ENCODE measurements around the gene PTPRN2.
"Not testable (repeated sequence)": the region's sequence is repeated elsewhere in the genome, so short reads cannot be mapped to it uniquely, and the experiment has no call there.

Gene PTPRN2

GRCh38 chr7:157922576-157922975, 665.0 kb downstream of the PTPRN2 start:
- no peaks in the 10 kb centered on the region for H3K4me1 ChIP-seq (ENCODE audit: insufficient read depth, low read length)
- no peaks in the 10 kb centered on the region for H3K36me3 ChIP-seq (ENCODE audit: insufficient read depth, low read length)
- no peaks in the 10 kb centered on the region; the same call in 1 of the 2 replicates for H3K9me3 ChIP-seq (ENCODE audit: control insufficient read depth, insufficient read depth, low read length)
- H3K9ac ChIP-seq (ENCODE audit: low read depth, low read length): no peak overlapping the region

GRCh38 chr7:157918326-157919080, 669.1 kb downstream of the PTPRN2 start:
- Histone ChIP-seq H3K9me3 (ENCODE audit: control insufficient read depth, insufficient read depth, low read length) (no peaks in the 10 kb centered on the region; the same call in none of the 2 replicates), H3K4me1 (ENCODE audit: insufficient read depth, low read length) (no peaks in the 10 kb centered on the region)

GRCh38 chr7:157916946-157917640, 670.5 kb downstream of the PTPRN2 start:
- Histone ChIP-seq H3K36me3 (ENCODE audit: insufficient read depth, low read length) (no peaks in the 10 kb centered on the region), H3K9ac (ENCODE audit: low read depth, low read length) (no peak overlapping the region), H3K4me1 (ENCODE audit: insufficient read depth, low read length) (no peaks in the 10 kb centered on the region), H3K9me3 (ENCODE audit: control insufficient read depth, insufficient read depth, low read length) (no peaks in the 10 kb centered on the region; the same call in none of the 2 replicates)

More at GRCh38 chr7:157918326-157919080, 669.1 kb downstream of the PTPRN2 start:
- no peaks in the 10 kb centered on the region for H3K36me3 ChIP-seq (ENCODE audit: insufficient read depth, low read length)
- H3K9ac ChIP-seq (ENCODE audit: low read depth, low read length): no peak overlapping the region

GRCh38 chr7:157910446-157910845, 677.2 kb downstream of the PTPRN2 start:
- Histone ChIP-seq H3K36me3 (ENCODE audit: insufficient read depth, low read length) (no peaks in the 10 kb centered on the region), H3K9ac (ENCODE audit: low read depth, low read length) (no peak overlapping the region), H3K9me3 (ENCODE audit: control insufficient read depth, insufficient read depth, low read length) (no peaks in the 10 kb centered on the region), H3K4me1 (ENCODE audit: insufficient read depth, low read length) (peaks cover 6% of the 10 kb centered on the region; the same call in 1 of the 2 replicates)

- H3K4me1 ChIP-seq (ENCODE audit: insufficient read depth, low read length); H3K9me3 ChIP-seq (ENCODE audit: control insufficient read depth, insufficient read depth, low read length); H3K9ac ChIP-seq (ENCODE audit: low read depth, low read length): not testable (repeated sequence)
Observed at GRCh38 chr7:157910045-157910444, 677.6 kb downstream of the PTPRN2 start.

GRCh38 chr7:157909370-157909769, 678.3 kb downstream of the PTPRN2 start:
- H3K36me3 ChIP-seq (ENCODE audit: insufficient read depth, low read length): no peaks in the 10 kb centered on the region
- no peaks in the 10 kb centered on the region for H3K9me3 ChIP-seq (ENCODE audit: control insufficient read depth, insufficient read depth, low read length)
- H3K9ac ChIP-seq (ENCODE audit: low read depth, low read length): no peak overlapping the region
- peaks cover 12% of the 10 kb centered on the region; the same call in 1 of the 2 replicates for H3K4me1 ChIP-seq (ENCODE audit: insufficient read depth, low read length)

More at GRCh38 chr7:157910045-157910444, 677.6 kb downstream of the PTPRN2 start:
- not testable (repeated sequence) for H3K36me3 ChIP-seq (ENCODE audit: insufficient read depth, low read length)

- Histone ChIP-seq H3K36me3 (ENCODE audit: insufficient read depth, low read length) (no peaks in the 10 kb centered on the region), H3K9ac (ENCODE audit: low read depth, low read length) (no peak overlapping the region), H3K9me3 (ENCODE audit: control insufficient read depth, insufficient read depth, low read length) (no peaks in the 10 kb centered on the region), H3K4me1 (ENCODE audit: insufficient read depth, low read length) (peaks cover 12% of the 10 kb centered on the region; the same call in 1 of the 2 replicates)
Observed at GRCh38 chr7:157908006-157908782, 679.4 kb downstream of the PTPRN2 start.

GRCh38 chr7:157907091-157907490, 680.5 kb downstream of the PTPRN2 start:
- peaks cover 12% of the 10 kb centered on the region; the same call in 1 of the 2 replicates for H3K4me1 ChIP-seq (ENCODE audit: insufficient read depth, low read length)
- no peaks in the 10 kb centered on the region for H3K36me3 ChIP-seq (ENCODE audit: insufficient read depth, low read length)
- H3K9me3 ChIP-seq (ENCODE audit: control insufficient read depth, insufficient read depth, low read length): no peaks in the 10 kb centered on the region
- H3K9ac ChIP-seq (ENCODE audit: low read depth, low read length): no peak overlapping the region

- Histone ChIP-seq H3K9ac (ENCODE audit: low read depth, low read length) (no peak overlapping the region), H3K9me3 (ENCODE audit: control insufficient read depth, insufficient read depth, low read length) (no peaks in the 10 kb centered on the region), H3K4me1 (ENCODE audit: insufficient read depth, low read length) (peaks cover 12% of the 10 kb centered on the region; the same call in 1 of the 2 replicates), H3K36me3 (ENCODE audit: insufficient read depth, low read length) (no peaks in the 10 kb centered on the region)
Observed at GRCh38 chr7:157906583-157906982, 681.0 kb downstream of the PTPRN2 start.

GRCh38 chr7:157905651-157906461, 681.8 kb downstream of the PTPRN2 start:
- H3K9ac ChIP-seq (ENCODE audit: low read depth, low read length): no peak overlapping the region
- H3K36me3 ChIP-seq (ENCODE audit: insufficient read depth, low read length): no peaks in the 10 kb centered on the region
- no peaks in the 10 kb centered on the region for H3K9me3 ChIP-seq (ENCODE audit: control insufficient read depth, insufficient read depth, low read length)
- peaks cover 12% of the 10 kb centered on the region; the same call in 1 of the 2 replicates for H3K4me1 ChIP-seq (ENCODE audit: insufficient read depth, low read length)

GRCh38 chr7:157904866-157905570, 682.6 kb downstream of the PTPRN2 start:
- no peaks in the 10 kb centered on the region for H3K9me3 ChIP-seq (ENCODE audit: control insufficient read depth, insufficient read depth, low read length)
- H3K4me1 ChIP-seq (ENCODE audit: insufficient read depth, low read length): peaks cover 12% of the 10 kb centered on the region; the same call in 1 of the 2 replicates
- no peak overlapping the region for H3K9ac ChIP-seq (ENCODE audit: low read depth, low read length)
- H3K36me3 ChIP-seq (ENCODE audit: insufficient read depth, low read length): no peaks in the 10 kb centered on the region

GRCh38 chr7:157904211-157904865, 683.3 kb downstream of the PTPRN2 start:
- peaks cover 12% of the 10 kb centered on the region for H3K4me1 ChIP-seq (ENCODE audit: insufficient read depth, low read length)
- no peaks in the 10 kb centered on the region for H3K9me3 ChIP-seq (ENCODE audit: control insufficient read depth, insufficient read depth, low read length)
- no peaks in the 10 kb centered on the region for H3K36me3 ChIP-seq (ENCODE audit: insufficient read depth, low read length)
- H3K9ac ChIP-seq (ENCODE audit: low read depth, low read length): no peak overlapping the region

- no peaks in the 10 kb centered on the region for H3K9me3 ChIP-seq (ENCODE audit: control insufficient read depth, insufficient read depth, low read length)
- H3K4me1 ChIP-seq (ENCODE audit: insufficient read depth, low read length): peaks cover 12% of the 10 kb centered on the region
Observed at GRCh38 chr7:157903710-157904109, 683.9 kb downstream of the PTPRN2 start.

More at GRCh38 chr7:157903710-157904109, 683.9 kb downstream of the PTPRN2 start:
- no peaks in the 10 kb centered on the region for H3K36me3 ChIP-seq (ENCODE audit: insufficient read depth, low read length)
- no peak overlapping the region for H3K9ac ChIP-seq (ENCODE audit: low read depth, low read length)

Measured in ES-I3 (cell line).